Tibial nerve (tissue), 4 donors: Measurements from ENCODE around the gene SECISBP2. TPM values are rescaled to one million over a fixed set of nuclear protein-coding genes. Genes with fewer than 3 reads are reported as not detected.

Source experiments
- DNase-seq, 2 donors: peaks; one replicate each; pipeline ENCODE4 v3.0.0-alpha.2; 2019; ENCODE audit warnings: low spot score in 2 of 2
- H3K27ac ChIP-seq, 4 donors: fragments of 200-600 bp; sonication (generic) in 3 of 4; one replicate each; pipeline ENCODE4 v1.5.1; 2017 to 2019; ENCODE audit warnings: mild to moderate bottlenecking in 1 of 4
- H3K27me3 ChIP-seq, 2 donors: fragments of 200-600 bp; sonication (generic) in 1 of 2; one replicate each; pipeline versions ENCODE4 v1.5.1 to v1.6.0; 2017 to 2019
- H3K36me3 ChIP-seq, 3 donors: fragments of 200-600 bp; sonication (generic); one replicate each; pipeline ENCODE4 v1.5.1; 2018 to 2019
- H3K4me1 ChIP-seq, 4 donors: fragments of 200-600 bp; sonication (generic) in 3 of 4; one replicate each; pipeline ENCODE4 v1.5.1; 2017 to 2019
- H3K4me3 ChIP-seq, 4 donors: fragments of 200-600 bp; sonication (generic) in 3 of 4; one replicate each; pipeline ENCODE4 v1.5.1; 2017 to 2019; ENCODE audit warnings: mild to moderate bottlenecking in 1 of 4, moderate library complexity in 1 of 4
- H3K9me3 ChIP-seq, 4 donors: fragments of 200-600 bp; sonication (generic) in 3 of 4; one replicate each; pipeline ENCODE4 v1.5.1; 2017 to 2019
- EP300 ChIP-seq, 2 donors: sonication (generic); formaldehyde crosslinking; IDR thresholded peaks; one replicate each; pipeline ENCODE4 v1.6.1; 2017; ENCODE audit warnings: antibody characterized with exemption in 2 of 2, mild to moderate bottlenecking in 1 of 2
- POLR2A ChIP-seq, 2 donors: fragments of 450-650 bp; IDR thresholded peaks; one replicate each; pipeline ENCODE4 v1.6.1; 2017; ENCODE audit warnings: antibody characterized with exemption in 2 of 2, mild to moderate bottlenecking in 2 of 2, moderate library complexity in 2 of 2
- WGBS, 2 donors: methylation state at CpG; one replicate each; pipeline ENCODE4 v1.1.5; 2018; 5-methylcytosine and 5-hydroxymethylcytosine counted together
- total RNA-seq, 4 donors: library from RNA; depleted of rRNA; stranded (reverse); fragments of >200 nt; gene quantifications; one replicate each; pipeline ENCODE4 v1.1.0, GENCODE V29; 2016
- TF ChIP-seq, protein P1 (sequence below), 5 experiments: fragments of 200-600 bp in 3 of 5; fragments of 450-650 bp in 2 of 5; sonication (generic) in 3 of 5; IDR thresholded peaks; one replicate each; pipeline ENCODE4 v1.5.1; 2016 to 2019; ENCODE audit warnings: antibody characterized with exemption in 5 of 5, mild to moderate bottlenecking in 3 of 5, moderate library complexity in 2 of 5

SECISBP2 gene
- total RNA-seq, 4 donors from 2014 or later: 57.7 to 77.1 (median 64.8) TPM

DNA sequence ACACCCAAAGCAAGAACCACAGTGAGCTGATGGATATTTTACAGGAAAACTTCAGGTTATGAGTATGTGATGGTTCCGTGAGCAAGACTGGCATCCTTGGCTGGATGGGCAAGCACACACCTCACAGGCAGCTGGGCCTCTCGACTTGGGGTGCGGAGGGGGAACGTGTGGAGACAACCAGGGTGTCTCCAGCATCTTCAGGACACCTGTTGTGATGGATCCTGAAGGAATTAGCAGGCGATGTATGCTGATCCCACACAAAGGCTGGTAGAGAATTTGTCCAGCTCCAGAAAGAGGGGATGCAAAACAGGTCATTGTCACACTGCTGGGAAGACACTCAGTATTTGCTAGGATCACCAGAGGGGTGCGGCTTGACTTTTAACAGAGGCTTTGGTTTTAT, 42.7 kb downstream of the SECISBP2 start:
- Histone ChIP-seq H3K4me1 (no peaks in the 10 kb centered on the region), H3K27ac (no peak overlapping the region), H3K4me3 (no peak overlapping the region), H3K36me3 (peaks cover 0 to 80% (median 15%) of the 10 kb centered on the region in 3 donors), H3K9me3 (no peaks in the 10 kb centered on the region), H3K27me3 (no peaks in the 10 kb centered on the region)
- DNase-seq: no peak
- 75 to 93% methylated on average over 6 of the region's 6 CpGs for WGBS, 2 donors
- TF ChIP-seq EP300 (IDR thresholded peaks at IDR 0.05): no peak
- TF ChIP-seq, protein P1, sequence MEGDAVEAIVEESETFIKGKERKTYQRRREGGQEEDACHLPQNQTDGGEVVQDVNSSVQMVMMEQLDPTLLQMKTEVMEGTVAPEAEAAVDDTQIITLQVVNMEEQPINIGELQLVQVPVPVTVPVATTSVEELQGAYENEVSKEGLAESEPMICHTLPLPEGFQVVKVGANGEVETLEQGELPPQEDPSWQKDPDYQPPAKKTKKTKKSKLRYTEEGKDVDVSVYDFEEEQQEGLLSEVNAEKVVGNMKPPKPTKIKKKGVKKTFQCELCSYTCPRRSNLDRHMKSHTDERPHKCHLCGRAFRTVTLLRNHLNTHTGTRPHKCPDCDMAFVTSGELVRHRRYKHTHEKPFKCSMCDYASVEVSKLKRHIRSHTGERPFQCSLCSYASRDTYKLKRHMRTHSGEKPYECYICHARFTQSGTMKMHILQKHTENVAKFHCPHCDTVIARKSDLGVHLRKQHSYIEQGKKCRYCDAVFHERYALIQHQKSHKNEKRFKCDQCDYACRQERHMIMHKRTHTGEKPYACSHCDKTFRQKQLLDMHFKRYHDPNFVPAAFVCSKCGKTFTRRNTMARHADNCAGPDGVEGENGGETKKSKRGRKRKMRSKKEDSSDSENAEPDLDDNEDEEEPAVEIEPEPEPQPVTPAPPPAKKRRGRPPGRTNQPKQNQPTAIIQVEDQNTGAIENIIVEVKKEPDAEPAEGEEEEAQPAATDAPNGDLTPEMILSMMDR (IDR thresholded peaks at IDR 0.05): no peak
- no peak for TF ChIP-seq POLR2A (IDR thresholded peaks at IDR 0.05)

DNA sequence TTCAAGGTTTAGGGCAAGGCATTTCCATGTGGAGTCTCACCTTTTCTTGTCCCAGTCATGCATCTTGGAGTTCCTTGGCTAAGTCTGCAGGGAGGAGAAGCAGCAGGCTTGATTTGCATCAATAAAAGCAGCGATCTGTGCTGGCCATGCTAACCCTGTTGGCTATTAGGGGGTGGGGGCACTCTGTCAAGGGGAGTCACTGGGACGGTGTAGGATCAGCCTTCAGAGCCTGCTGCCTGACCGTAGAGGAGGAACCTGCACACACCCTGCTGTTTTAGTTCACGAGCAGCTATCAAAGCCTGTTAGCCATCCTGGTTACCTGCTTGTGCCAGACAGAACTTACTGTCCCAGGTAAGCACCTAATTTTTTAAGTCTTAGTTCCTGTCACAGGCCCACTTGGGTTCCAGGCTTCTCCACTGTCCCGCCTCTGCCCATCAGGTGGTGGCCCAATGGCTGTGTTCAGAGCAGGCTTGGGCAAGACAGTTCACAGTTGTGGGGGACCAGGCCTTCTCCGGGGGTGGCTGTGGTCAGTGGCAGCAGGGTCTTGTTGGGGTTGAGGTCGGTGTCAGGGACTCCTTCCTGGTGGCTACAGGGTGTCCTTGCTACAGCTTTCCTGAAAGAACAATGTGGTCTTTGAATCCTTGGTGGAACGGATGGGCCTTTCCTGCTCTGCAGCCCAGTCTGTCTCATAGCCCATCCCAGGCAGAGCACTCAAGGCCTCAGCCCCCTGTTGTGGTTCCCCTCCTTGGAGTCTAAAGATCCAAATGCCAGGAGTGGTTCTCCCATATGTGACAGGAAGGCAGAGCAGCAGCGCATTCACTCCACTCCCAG, 43.7 kb downstream of the SECISBP2 start:
- Histone ChIP-seq H3K27ac (no peak overlapping the region), H3K4me3 (no peak overlapping the region), H3K4me1 (no peaks in the 10 kb centered on the region), H3K27me3 (no peaks in the 10 kb centered on the region), H3K36me3 (peaks cover 0 to 70% (median 15%) of the 10 kb centered on the region in 3 donors), H3K9me3 (no peaks in the 10 kb centered on the region)
- TF ChIP-seq POLR2A (IDR thresholded peaks at IDR 0.05): no peak
- no peak for TF ChIP-seq EP300 (IDR thresholded peaks at IDR 0.05)
- TF ChIP-seq, protein P1 (IDR thresholded peaks at IDR 0.05): no peak
- no peak for DNase-seq
- WGBS, 2 donors: 76 to 81% methylated on average over 7 to 9 of the region's 9 CpGs

DNA sequence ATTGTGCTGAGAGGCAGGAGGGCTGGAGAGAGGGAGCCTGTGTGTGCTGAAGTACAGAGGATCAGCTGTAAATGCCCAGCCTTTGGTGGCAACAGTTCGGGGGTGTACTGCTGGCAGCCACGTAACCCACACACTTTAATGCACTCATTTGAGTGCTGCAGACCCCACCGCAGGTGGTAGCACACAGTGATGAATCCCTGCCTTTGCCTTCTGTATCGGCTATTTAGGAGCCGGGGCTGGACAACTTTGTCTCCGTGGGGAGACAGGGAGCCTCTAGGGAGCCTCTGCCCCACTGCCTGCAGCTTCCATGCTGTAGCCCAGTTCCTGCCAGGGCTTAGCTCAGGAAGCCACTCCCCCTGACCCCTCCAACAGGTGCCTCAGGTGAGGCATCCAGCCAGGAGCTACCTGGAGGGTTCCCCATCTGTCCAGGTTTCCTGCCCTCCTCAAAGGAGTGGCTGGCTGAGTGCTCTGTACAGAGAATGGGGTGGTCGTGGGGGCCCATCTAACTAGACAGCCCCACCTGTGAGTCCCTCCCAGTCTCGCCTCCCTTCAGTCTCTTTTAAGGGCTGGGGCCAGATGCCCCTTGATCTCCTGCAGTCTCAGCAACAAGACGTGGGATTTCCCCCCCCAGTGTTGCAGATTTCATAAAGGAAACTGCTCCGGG, 44.5 kb downstream of the SECISBP2 start:
- no peak for DNase-seq
- 87 to 88% methylated on average over 9 to 10 of the region's 10 CpGs for WGBS, 2 donors
- H3K27ac ChIP-seq: no peak overlapping the region
- no peak overlapping the region for H3K4me3 ChIP-seq
- TF ChIP-seq, protein P1 (IDR thresholded peaks at IDR 0.05): no peak
- no peak for TF ChIP-seq EP300 (IDR thresholded peaks at IDR 0.05)
- TF ChIP-seq POLR2A (IDR thresholded peaks at IDR 0.05): no peak
- H3K9me3 ChIP-seq: no peaks in the 10 kb centered on the region
- H3K27me3 ChIP-seq: no peaks in the 10 kb centered on the region
- peaks cover 0 to 63% (median 12%) of the 10 kb centered on the region in 3 donors for H3K36me3 ChIP-seq
- H3K4me1 ChIP-seq: no peaks in the 10 kb centered on the region

DNA sequence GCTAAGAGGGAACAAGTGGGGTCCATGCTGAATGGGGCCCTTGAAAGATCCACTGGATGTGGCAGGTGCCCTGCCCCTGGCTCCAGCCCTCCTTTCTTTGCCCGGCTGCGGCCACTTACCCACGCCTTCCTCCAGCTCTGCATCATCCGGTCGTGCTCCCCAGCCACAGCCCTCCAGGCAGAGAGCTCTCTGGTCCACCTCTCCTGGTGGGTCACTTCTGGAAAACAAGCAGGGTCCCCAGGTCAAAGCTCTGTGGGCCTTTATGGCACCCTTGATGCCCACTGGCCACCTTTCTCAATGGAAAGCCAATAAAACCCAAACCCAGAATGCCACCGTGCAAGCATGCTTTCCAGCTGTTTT, 45.0 kb downstream of the SECISBP2 start:
- no peak overlapping the region for H3K27ac ChIP-seq
- 82 to 94% methylated on average over 5 to 6 of the region's 6 CpGs for WGBS, 2 donors
- no peaks in the 10 kb centered on the region for H3K9me3 ChIP-seq
- TF ChIP-seq POLR2A (IDR thresholded peaks at IDR 0.05) (no peak), EP300 (IDR thresholded peaks at IDR 0.05) (no peak)
- TF ChIP-seq, protein P1 (IDR thresholded peaks at IDR 0.05): no peak
- H3K4me3 ChIP-seq: no peak overlapping the region
- H3K27me3 ChIP-seq: no peaks in the 10 kb centered on the region
- no peak for DNase-seq
- peaks cover 0 to 58% (median 12%) of the 10 kb centered on the region in 3 donors for H3K36me3 ChIP-seq
- no peaks in the 10 kb centered on the region for H3K4me1 ChIP-seq
